ENCODE data around the gene HOXD4.

DNA sequence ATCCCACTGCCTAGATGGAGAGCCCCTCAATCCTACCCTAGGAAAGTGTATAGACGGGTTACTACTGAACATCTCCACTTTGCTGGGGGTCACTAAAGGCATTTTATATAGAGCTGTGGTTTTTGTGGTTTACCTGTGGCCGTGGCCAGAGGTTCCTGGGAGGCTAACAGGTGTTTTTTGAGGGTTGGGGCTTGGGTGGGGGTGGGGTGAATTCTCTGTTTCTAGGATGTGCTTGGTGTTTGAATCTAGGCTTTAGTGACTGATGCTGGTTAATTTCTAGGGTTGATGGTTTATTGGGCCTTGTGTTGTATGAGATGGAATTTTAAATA is 14.1 kb upstream of the HOXD4 start:
- TF ChIP-seq, protein P1, sequence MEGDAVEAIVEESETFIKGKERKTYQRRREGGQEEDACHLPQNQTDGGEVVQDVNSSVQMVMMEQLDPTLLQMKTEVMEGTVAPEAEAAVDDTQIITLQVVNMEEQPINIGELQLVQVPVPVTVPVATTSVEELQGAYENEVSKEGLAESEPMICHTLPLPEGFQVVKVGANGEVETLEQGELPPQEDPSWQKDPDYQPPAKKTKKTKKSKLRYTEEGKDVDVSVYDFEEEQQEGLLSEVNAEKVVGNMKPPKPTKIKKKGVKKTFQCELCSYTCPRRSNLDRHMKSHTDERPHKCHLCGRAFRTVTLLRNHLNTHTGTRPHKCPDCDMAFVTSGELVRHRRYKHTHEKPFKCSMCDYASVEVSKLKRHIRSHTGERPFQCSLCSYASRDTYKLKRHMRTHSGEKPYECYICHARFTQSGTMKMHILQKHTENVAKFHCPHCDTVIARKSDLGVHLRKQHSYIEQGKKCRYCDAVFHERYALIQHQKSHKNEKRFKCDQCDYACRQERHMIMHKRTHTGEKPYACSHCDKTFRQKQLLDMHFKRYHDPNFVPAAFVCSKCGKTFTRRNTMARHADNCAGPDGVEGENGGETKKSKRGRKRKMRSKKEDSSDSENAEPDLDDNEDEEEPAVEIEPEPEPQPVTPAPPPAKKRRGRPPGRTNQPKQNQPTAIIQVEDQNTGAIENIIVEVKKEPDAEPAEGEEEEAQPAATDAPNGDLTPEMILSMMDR (IDR thresholded peaks at IDR 0.05), result no peak
- TF ChIP-seq POLR2A (IDR thresholded peaks at IDR 0.05) (no peak), EP300 (IDR thresholded peaks at IDR 0.05) (no peak)

Measured in sigmoid colon (tissue), 4 donors.